Measurements from ENCODE around the gene LCP2. TPM values are rescaled to one million over a fixed set of nuclear protein-coding genes. Genes with fewer than 3 reads are reported as not detected.

The LCP2 gene
- total and polyA plus RNA-seq, 2 donors (not counting 1 experiment from before 2014, with no cell fraction given) = not detected

DNA sequence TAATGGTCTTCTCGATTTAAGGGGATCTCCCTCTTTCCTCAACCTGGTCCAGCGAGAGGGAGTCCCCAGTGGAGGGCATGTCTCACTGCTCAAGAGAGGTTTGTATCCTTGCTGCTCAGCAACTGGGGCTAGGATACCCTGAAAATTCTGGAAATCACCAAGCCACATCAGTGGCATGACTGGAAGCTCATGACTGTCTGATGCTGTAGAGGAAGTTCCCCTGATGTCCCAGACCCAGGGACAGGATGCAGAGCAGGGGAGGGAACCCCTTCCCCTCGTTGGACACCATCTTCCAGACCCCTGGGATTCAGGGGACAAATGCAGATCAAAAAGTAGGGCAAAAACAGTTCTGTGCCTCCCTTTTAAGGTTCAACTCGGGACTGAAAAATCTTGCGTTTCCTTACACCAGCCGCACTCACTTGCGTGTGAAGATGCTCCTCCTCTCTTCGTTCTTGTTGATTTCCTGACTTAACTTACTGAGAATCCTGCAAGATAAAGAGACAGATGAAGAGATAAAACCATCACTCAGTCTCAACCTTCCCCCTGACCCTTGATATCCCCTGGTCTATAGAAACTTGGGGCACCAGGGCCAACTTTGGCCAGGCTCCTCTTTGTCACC is 22.1 kb downstream of the LCP2 start:
- Histone ChIP-seq H3K9me3 (ENCODE audit: control insufficient read depth, insufficient read depth, low read depth, low read length) (no peaks in the 10 kb centered on the region), H3K27me3 (ENCODE audit: control insufficient read depth, insufficient read depth, low read length) (no peaks in the 10 kb centered on the region), H2AFZ (ENCODE audit: low read length) (no peak overlapping the region), H4K20me1 (ENCODE audit: control insufficient read depth, extremely low read depth, insufficient read depth, low read length) (no peaks in the 10 kb centered on the region), H3K4me1 (ENCODE audit: control insufficient read depth, extremely low read depth, insufficient read depth, low read length) (no peaks in the 10 kb centered on the region), H3K79me2 (ENCODE audit: control insufficient read depth, insufficient read depth, low read length) (no peaks in the 10 kb centered on the region), H3K27ac (ENCODE audit: insufficient read depth, low read length) (no peak overlapping the region), H3K36me3 (ENCODE audit: control insufficient read depth, insufficient read depth, low read length) (no peaks in the 10 kb centered on the region), H3K4me3 (replicated peaks in 1 of 4; ENCODE audit: control extremely low read depth in 1 of 4, insufficient read depth in 1 of 4, low read depth in 3 of 4, low read length in 4 of 4) (no peak overlapping the region), H3K9ac (ENCODE audit: insufficient read depth, low read length) (no peak overlapping the region), H3K4me2 (ENCODE audit: extremely low read depth, insufficient read depth, low read length) (no peak overlapping the region)
- DNase-seq (ENCODE audit: low read depth in 2 of 2) = no peak
- TF ChIP-seq, protein P1, sequence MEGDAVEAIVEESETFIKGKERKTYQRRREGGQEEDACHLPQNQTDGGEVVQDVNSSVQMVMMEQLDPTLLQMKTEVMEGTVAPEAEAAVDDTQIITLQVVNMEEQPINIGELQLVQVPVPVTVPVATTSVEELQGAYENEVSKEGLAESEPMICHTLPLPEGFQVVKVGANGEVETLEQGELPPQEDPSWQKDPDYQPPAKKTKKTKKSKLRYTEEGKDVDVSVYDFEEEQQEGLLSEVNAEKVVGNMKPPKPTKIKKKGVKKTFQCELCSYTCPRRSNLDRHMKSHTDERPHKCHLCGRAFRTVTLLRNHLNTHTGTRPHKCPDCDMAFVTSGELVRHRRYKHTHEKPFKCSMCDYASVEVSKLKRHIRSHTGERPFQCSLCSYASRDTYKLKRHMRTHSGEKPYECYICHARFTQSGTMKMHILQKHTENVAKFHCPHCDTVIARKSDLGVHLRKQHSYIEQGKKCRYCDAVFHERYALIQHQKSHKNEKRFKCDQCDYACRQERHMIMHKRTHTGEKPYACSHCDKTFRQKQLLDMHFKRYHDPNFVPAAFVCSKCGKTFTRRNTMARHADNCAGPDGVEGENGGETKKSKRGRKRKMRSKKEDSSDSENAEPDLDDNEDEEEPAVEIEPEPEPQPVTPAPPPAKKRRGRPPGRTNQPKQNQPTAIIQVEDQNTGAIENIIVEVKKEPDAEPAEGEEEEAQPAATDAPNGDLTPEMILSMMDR (conservative IDR thresholded peaks at IDR 0.05 in 1 of 2, IDR thresholded peaks at IDR 0.05 in 1 of 2; ENCODE audit: low read depth in 1 of 2, low read length in 2 of 2) = no peak
- TF ChIP-seq EZH2 (IDR thresholded peaks at IDR 0.05; ENCODE audit: low read length, missing control alignments) = no peak

DNA sequence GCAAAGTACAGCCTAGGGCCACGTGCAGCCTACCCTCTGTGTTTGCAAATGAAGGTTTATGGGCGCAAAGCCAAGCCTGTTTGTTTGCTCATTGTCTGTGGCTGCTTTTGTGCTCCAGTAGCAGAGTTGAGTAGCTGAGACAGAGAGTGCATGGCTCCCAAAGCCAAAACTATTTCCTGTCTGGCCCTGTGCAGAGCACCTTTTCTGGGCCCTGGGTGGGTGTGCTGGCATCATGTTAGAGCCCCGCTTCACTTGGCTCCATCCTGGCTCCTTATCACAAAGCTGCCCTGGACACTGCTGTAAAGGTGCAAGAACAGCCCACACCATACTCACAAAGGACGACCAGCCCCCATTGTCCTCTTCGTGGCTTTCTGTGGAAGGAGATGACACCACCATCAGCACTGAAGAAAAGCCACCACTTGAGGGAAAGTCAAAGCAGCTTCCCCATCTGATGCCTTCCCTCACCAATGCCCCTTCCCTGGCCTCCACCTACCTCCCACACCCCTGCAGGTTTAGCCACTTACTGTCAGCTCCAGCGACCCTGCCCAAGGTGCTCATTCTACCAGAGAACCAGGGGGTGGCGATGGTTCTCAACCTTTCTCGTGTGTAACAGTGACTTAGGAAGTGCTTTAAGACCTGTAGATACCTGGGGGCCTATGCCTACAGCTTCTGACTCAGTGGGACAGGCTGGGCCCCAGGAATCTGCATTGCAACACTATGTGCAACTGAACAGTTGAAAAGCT is 23.4 kb downstream of the LCP2 start:
- H3K4me3 ChIP-seq (replicated peaks in 1 of 4; ENCODE audit: control extremely low read depth in 1 of 4, insufficient read depth in 1 of 4, low read depth in 3 of 4, low read length in 4 of 4) = no peak overlapping the region
- H3K9me3 ChIP-seq (ENCODE audit: control insufficient read depth, insufficient read depth, low read depth, low read length) = no peaks in the 10 kb centered on the region
- H3K27me3 ChIP-seq (ENCODE audit: control insufficient read depth, insufficient read depth, low read length) = no peaks in the 10 kb centered on the region
- H2AFZ ChIP-seq (ENCODE audit: low read length) = no peak overlapping the region
- H3K9ac ChIP-seq (ENCODE audit: insufficient read depth, low read length) = no peak overlapping the region
- H3K36me3 ChIP-seq (ENCODE audit: control insufficient read depth, insufficient read depth, low read length) = no peaks in the 10 kb centered on the region
- H4K20me1 ChIP-seq (ENCODE audit: control insufficient read depth, extremely low read depth, insufficient read depth, low read length) = no peaks in the 10 kb centered on the region
- H3K4me1 ChIP-seq (ENCODE audit: control insufficient read depth, extremely low read depth, insufficient read depth, low read length) = no peaks in the 10 kb centered on the region
- TF ChIP-seq EZH2 (IDR thresholded peaks at IDR 0.05; ENCODE audit: low read length, missing control alignments) = no peak
- TF ChIP-seq, protein P1 (conservative IDR thresholded peaks at IDR 0.05 in 1 of 2, IDR thresholded peaks at IDR 0.05 in 1 of 2; ENCODE audit: low read depth in 1 of 2, low read length in 2 of 2) = no peak
- H3K27ac ChIP-seq (ENCODE audit: insufficient read depth, low read length) = no peak overlapping the region
- no peak overlapping the region for H3K4me2 ChIP-seq (ENCODE audit: extremely low read depth, insufficient read depth, low read length)
- DNase-seq (ENCODE audit: low read depth in 2 of 2) = peak in 1 of 2 donors; percentile 2
- H3K79me2 ChIP-seq (ENCODE audit: control insufficient read depth, insufficient read depth, low read length) = no peaks in the 10 kb centered on the region

DNA sequence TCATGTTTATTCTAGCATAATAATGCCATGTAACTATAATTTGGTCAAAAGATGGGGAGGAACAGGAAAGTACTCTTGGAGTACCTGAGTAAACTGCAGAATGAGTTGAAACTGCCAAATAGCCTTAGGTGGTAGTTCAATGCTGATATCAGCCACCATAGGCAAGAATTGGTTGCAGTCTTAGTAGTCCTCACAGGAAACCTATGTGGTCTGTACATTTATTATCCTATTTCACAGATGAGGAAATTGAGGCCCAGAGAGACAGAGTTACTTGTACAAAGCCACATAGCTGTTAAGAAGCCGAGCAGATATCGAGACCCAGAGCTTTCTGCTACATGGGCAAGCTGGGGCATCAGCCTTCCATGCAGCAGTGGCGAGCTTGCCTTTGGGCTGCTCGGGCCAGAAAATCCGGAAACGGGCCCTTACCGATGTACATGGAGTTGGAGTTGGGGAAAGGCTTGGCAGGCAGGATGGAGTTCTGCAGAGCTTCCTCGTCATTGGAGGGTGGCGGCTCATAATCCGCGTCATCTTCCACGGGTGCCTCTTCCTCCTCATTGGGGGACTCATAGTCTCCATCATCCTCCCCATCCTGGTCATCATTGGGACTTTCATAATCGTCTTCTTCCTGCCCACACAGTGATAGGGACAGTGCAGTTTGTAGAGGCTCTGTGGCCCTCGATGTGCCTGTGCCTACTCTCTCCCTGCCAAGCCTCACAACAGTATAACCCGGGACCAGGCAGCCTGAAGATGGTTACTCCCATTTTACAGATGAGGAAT is 27.1 kb downstream of the LCP2 start:
- Histone ChIP-seq H4K20me1 (ENCODE audit: control insufficient read depth, extremely low read depth, insufficient read depth, low read length) (no peaks in the 10 kb centered on the region), H3K27ac (ENCODE audit: insufficient read depth, low read length) (no peak overlapping the region), H3K4me3 (replicated peaks in 1 of 4; ENCODE audit: control extremely low read depth in 1 of 4, insufficient read depth in 1 of 4, low read depth in 3 of 4, low read length in 4 of 4) (no peak overlapping the region), H3K9me3 (ENCODE audit: control insufficient read depth, insufficient read depth, low read depth, low read length) (no peaks in the 10 kb centered on the region), H3K79me2 (ENCODE audit: control insufficient read depth, insufficient read depth, low read length) (no peaks in the 10 kb centered on the region), H2AFZ (ENCODE audit: low read length) (no peak overlapping the region), H3K9ac (ENCODE audit: insufficient read depth, low read length) (no peak overlapping the region), H3K4me2 (ENCODE audit: extremely low read depth, insufficient read depth, low read length) (no peak overlapping the region), H3K27me3 (ENCODE audit: control insufficient read depth, insufficient read depth, low read length) (peaks cover 2% of the 10 kb centered on the region), H3K36me3 (ENCODE audit: control insufficient read depth, insufficient read depth, low read length) (no peaks in the 10 kb centered on the region), H3K4me1 (ENCODE audit: control insufficient read depth, extremely low read depth, insufficient read depth, low read length) (no peaks in the 10 kb centered on the region)
- DNase-seq (ENCODE audit: low read depth in 2 of 2) = no peak
- no peak for TF ChIP-seq EZH2 (IDR thresholded peaks at IDR 0.05; ENCODE audit: low read length, missing control alignments)
- TF ChIP-seq, protein P1 (conservative IDR thresholded peaks at IDR 0.05 in 1 of 2, IDR thresholded peaks at IDR 0.05 in 1 of 2; ENCODE audit: low read depth in 1 of 2, low read length in 2 of 2) = no peak

Measured in fibroblast of lung (primary cell).